Measurements from ENCODE around the gene PIK3CD. TPM values are rescaled to one million over a fixed set of nuclear protein-coding genes. Genes with fewer than 3 reads are reported as not detected.
A peak's percentile ranks its signal among the peaks of the same experiment; 100 is the strongest.

PIK3CD gene
- total RNA-seq, 1 donor from 2014 or later, result 1.8 TPM

DNA sequence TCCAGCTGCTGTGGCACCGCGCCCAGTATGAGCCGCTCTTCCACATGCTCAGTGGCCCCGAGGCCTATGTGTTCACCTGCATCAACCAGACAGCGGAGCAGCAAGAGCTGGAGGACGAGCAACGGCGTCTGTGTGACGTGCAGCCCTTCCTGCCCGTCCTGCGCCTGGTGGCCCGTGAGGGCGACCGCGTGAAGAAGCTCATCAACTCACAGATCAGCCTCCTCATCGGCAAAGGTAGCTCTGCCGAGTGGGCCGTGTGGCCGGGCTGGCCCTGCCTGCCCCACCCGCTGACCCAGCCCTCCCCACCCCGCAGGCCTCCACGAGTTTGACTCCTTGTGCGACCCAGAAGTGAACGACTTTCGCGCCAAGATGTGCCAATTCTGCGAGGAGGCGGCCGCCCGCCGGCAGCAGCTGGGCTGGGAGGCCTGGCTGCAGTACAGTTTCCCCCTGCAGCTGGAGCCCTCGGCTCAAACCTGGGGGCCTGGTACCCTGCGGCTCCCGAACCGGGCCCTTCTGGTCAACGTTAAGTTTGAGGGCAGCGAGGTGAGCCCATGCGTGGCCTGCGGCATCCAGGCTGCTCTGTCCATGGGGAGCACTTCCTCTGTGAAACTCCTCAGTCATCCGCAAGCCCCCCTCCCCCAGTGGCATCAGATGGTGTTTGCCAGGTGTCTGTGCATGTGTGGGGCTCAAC is 64.2 kb downstream of the PIK3CD start:
- Mint-ChIP-seq H3K27me3 (no peaks in the 10 kb centered on the region), H3K36me3 (no peaks in the 10 kb centered on the region), H3K4me1 (ENCODE audit: unreplicated experiment) (peaks cover 9% of the 10 kb centered on the region), H3K27ac (no peak overlapping the region), H3K9me3 (no peaks in the 10 kb centered on the region), H3K4me3 (no peak overlapping the region)
- DNase-seq (ENCODE audit: extremely low spot score, unreplicated experiment), result no peak
- TF ChIP-seq, protein P1, sequence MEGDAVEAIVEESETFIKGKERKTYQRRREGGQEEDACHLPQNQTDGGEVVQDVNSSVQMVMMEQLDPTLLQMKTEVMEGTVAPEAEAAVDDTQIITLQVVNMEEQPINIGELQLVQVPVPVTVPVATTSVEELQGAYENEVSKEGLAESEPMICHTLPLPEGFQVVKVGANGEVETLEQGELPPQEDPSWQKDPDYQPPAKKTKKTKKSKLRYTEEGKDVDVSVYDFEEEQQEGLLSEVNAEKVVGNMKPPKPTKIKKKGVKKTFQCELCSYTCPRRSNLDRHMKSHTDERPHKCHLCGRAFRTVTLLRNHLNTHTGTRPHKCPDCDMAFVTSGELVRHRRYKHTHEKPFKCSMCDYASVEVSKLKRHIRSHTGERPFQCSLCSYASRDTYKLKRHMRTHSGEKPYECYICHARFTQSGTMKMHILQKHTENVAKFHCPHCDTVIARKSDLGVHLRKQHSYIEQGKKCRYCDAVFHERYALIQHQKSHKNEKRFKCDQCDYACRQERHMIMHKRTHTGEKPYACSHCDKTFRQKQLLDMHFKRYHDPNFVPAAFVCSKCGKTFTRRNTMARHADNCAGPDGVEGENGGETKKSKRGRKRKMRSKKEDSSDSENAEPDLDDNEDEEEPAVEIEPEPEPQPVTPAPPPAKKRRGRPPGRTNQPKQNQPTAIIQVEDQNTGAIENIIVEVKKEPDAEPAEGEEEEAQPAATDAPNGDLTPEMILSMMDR (conservative IDR thresholded peaks at IDR 0.05), result no peak

DNA sequence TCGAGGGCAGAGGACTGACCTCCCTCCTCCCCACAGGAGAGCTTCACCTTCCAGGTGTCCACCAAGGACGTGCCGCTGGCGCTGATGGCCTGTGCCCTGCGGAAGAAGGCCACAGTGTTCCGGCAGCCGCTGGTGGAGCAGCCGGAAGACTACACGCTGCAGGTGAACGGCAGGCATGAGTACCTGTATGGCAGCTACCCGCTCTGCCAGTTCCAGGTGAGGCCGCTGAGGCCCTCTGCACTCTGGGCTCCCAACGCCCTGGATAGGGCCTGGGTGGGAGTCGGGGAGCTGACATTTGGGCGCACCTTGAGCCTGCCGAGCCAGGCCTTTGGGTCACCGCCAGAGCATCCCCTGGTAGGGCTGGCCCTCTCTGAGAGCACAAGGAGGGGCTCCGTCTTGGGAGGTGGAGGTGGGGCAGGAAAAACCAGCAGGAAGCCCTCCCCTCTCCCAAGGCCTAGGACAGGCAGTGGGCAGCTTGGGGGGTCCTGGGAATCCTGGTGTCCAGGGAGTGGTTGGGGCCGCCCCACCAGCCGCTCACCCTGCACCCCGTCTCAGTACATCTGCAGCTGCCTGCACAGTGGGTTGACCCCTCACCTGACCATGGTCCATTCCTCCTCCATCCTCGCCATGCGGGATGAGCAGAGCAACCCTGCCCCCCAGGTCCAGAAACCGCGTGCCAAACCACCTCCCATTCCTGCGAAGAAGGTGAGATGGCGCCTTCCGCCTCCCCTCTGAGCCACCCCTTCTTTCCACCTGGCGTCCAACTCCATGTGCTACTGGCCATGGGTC is 65.1 kb downstream of the PIK3CD start:
- H3K4me3 Mint-ChIP-seq, result no peak overlapping the region
- H3K27ac Mint-ChIP-seq, result no peak overlapping the region
- H3K36me3 Mint-ChIP-seq, result no peaks in the 10 kb centered on the region
- peaks cover 9% of the 10 kb centered on the region for H3K4me1 Mint-ChIP-seq (ENCODE audit: unreplicated experiment)
- DNase-seq (ENCODE audit: extremely low spot score, unreplicated experiment), result no peak
- H3K9me3 Mint-ChIP-seq, result no peaks in the 10 kb centered on the region
- TF ChIP-seq, protein P1 (conservative IDR thresholded peaks at IDR 0.05), result no peak
- no peaks in the 10 kb centered on the region for H3K27me3 Mint-ChIP-seq

DNA sequence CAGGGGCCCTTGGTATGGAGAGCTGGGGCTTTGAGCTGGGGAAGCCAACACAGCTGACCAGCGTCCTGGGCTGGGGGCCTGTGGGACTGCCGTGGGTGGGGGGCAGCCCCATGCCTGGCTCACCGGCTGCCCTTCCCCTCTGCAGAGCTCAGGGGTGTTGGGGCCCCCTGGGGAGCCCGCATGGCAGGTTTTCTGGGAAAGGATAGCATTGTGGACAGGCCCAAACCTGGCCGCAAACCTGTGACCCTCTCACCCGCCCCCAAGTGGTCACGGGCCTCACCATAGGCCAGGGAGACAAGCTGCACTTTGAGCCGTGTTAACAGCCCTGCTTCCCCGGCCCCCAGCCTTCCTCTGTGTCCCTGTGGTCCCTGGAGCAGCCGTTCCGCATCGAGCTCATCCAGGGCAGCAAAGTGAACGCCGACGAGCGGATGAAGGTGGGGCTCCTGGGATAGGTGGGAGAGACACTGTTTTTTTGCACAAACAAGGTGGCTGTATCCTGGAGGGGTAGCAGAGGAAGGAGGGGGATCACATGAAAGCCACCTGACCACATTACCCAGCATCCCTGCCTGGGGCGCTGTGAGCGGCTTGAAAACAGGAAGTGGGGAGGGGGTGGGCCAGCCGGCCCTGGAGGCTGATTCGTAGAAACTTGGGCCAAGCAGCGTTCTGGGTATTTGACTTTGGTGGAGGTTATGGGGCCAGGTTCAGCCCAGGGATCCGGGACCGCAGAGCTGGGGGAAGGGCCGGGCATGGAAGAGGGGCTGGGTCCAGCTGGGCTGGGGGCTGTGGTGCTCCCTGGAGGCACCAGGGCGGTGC is 65.9 kb downstream of the PIK3CD start:
- no peaks in the 10 kb centered on the region for H3K9me3 Mint-ChIP-seq
- H3K36me3 Mint-ChIP-seq, result no peaks in the 10 kb centered on the region
- H3K27ac Mint-ChIP-seq, result peak overlapping the region; percentile 29
- no peak for DNase-seq (ENCODE audit: extremely low spot score, unreplicated experiment)
- H3K4me1 Mint-ChIP-seq (ENCODE audit: unreplicated experiment), result peaks cover 9% of the 10 kb centered on the region
- peak overlapping the region; percentile 45 for H3K4me3 Mint-ChIP-seq
- TF ChIP-seq, protein P1 (conservative IDR thresholded peaks at IDR 0.05), result no peak
- no peaks in the 10 kb centered on the region for H3K27me3 Mint-ChIP-seq

DNA sequence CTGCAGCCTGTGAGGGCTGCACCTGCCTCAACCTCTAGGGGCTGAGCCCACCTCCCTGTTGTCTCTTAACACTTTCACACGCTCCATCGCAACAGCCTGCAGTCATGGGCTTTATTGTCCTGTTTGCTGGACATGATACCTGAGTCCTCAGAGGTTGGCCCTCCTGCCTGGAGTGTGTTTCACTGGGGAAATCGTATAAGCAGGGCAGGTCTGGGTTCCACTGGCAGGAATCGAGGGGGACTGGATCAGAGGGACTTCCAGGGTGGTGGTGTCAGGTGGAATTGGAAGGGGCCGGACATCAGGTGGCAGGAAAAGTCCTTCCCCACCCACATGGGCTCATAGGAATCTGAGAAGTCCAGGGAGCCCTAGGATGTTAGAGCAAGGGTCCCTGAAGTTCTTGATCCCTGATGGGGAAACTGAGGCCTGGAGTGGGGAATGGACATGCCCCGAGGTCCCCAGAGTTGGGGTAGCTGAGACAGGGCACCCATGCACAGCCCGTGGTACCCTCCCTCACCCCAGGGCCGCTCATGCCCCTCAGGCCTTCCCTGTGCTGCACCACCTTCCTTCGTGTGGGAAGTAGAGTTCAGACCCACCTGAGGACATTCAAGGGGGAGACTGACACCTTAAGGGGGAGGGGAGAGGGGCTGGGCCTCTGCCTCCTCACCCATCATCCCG is 66.6 kb downstream of the PIK3CD start:
- peak overlapping the region; percentile 43 for H3K4me3 Mint-ChIP-seq
- no peak overlapping the region for H3K27ac Mint-ChIP-seq

More for the DNA sequence above, 66.6 kb downstream of the PIK3CD start:
- TF ChIP-seq, protein P1 (conservative IDR thresholded peaks at IDR 0.05), result no peak
- H3K36me3 Mint-ChIP-seq, result no peaks in the 10 kb centered on the region
- no peaks in the 10 kb centered on the region for H3K9me3 Mint-ChIP-seq
- no peaks in the 10 kb centered on the region for H3K27me3 Mint-ChIP-seq
- DNase-seq (ENCODE audit: extremely low spot score, unreplicated experiment), result no peak
- peaks cover 9% of the 10 kb centered on the region for H3K4me1 Mint-ChIP-seq (ENCODE audit: unreplicated experiment)

All from type B pancreatic cell (in vitro differentiated cells).